Measurements from ENCODE around the gene MATN1.
"Not testable (repeated sequence)": the region's sequence is repeated elsewhere in the genome, so short reads cannot be mapped to it uniquely, and the experiment has no call there.

Gene MATN1

GRCh38 chr1:30723331-30723755, at the start of gene MATN1:
TSS of gene MATN1 (minus strand) at chr1:30723585. CDS start at chr1:30723551, 34 bp downstream.
- no peak for DNase-seq

- DNase-seq, result no peak
Observed at GRCh38 chr1:30771005-30771404, 47.6 kb upstream of the MATN1 start.

- DNase-seq, result no peak
Observed at GRCh38 chr1:30770150-30770549, 46.8 kb upstream of the MATN1 start.

GRCh38 chr1:30768830-30769718, 45.7 kb upstream of the MATN1 start:
- no peak for DNase-seq

- no peak for DNase-seq
Observed at GRCh38 chr1:30768159-30768829, 44.9 kb upstream of the MATN1 start.

GRCh38 chr1:30766948-30767347, 43.6 kb upstream of the MATN1 start:
- not testable (repeated sequence) for DNase-seq

- no peak for DNase-seq
Observed at GRCh38 chr1:30765556-30766434, 42.4 kb upstream of the MATN1 start.

GRCh38 chr1:30764939-30765555, 41.7 kb upstream of the MATN1 start:
- no peak for DNase-seq

GRCh38 chr1:30764396-30764795, 41.0 kb upstream of the MATN1 start:
- DNase-seq, result no peak

GRCh38 chr1:30763651-30764248, 40.4 kb upstream of the MATN1 start:
- DNase-seq, result no peak

- no peak for DNase-seq
Observed at GRCh38 chr1:30762930-30763650, 39.7 kb upstream of the MATN1 start.

GRCh38 chr1:30762152-30762929, 39.0 kb upstream of the MATN1 start:
- no peak for DNase-seq

GRCh38 chr1:30761381-30762151, 38.2 kb upstream of the MATN1 start:
- no peak for DNase-seq

- DNase-seq, result no peak
Observed at GRCh38 chr1:30760596-30761324, 37.4 kb upstream of the MATN1 start.

- DNase-seq, result no peak
Observed at GRCh38 chr1:30759718-30760281, 36.4 kb upstream of the MATN1 start.

GRCh38 chr1:30758785-30759380, 35.5 kb upstream of the MATN1 start:
- no peak for DNase-seq

- no peak for DNase-seq
Observed at GRCh38 chr1:30758121-30758688, 34.8 kb upstream of the MATN1 start.

Data from NCI-H524 (cell line).